Mesothelial cell of epicardium (in vitro differentiated cells): ENCODE results near the gene WNT7B. TPM values are rescaled to one million over a fixed set of nuclear protein-coding genes. Genes with fewer than 3 reads are reported as not detected.

Source experiments
- DNase-seq, 2 experiments: peaks; one replicate each; pipeline ENCODE4 v3.0.0; 2021; ENCODE audit warnings: low spot score in 2 of 2; ENCODE audit not compliant: unreplicated experiment in 2 of 2
- H3K27ac Mint-ChIP-seq: 2 replicates; pipeline ENCODE4 v1.8.0; 2021; ENCODE audit warnings: mixed read lengths
- H3K27me3 Mint-ChIP-seq: 2 replicates; pipeline ENCODE4 v1.8.0; 2021; ENCODE audit warnings: low read depth, mixed read lengths
- H3K36me3 Mint-ChIP-seq: 2 replicates; pipeline ENCODE4 v1.8.0; 2021; ENCODE audit warnings: mixed read lengths
- H3K4me1 Mint-ChIP-seq: 2 replicates; pipeline ENCODE4 v1.8.0; 2021; ENCODE audit warnings: mixed read lengths
- H3K4me3 Mint-ChIP-seq: 2 replicates; pipeline ENCODE4 v1.8.0; 2021; ENCODE audit warnings: mild to moderate bottlenecking, moderate library complexity, mixed read lengths
- H3K9me3 Mint-ChIP-seq: 2 replicates; pipeline ENCODE4 v1.8.0; 2021; ENCODE audit warnings: mixed read lengths
- CTCF ChIP-seq: fragments of 200-600 bp; sonication (generic); IDR thresholded peaks from one replicate; pipeline ENCODE4 v1.5.0; 2021; ENCODE audit warnings: antibody characterized with exemption; ENCODE audit not compliant: unreplicated experiment
- total RNA-seq: library from RNA; stranded (reverse); gene quantifications from 3 replicates; pipeline ENCODE4 v1.2.1, GENCODE V29; 2021

Gene WNT7B
- total RNA-seq, 1 donor from 2014 or later = 12.0 TPM

DNA sequence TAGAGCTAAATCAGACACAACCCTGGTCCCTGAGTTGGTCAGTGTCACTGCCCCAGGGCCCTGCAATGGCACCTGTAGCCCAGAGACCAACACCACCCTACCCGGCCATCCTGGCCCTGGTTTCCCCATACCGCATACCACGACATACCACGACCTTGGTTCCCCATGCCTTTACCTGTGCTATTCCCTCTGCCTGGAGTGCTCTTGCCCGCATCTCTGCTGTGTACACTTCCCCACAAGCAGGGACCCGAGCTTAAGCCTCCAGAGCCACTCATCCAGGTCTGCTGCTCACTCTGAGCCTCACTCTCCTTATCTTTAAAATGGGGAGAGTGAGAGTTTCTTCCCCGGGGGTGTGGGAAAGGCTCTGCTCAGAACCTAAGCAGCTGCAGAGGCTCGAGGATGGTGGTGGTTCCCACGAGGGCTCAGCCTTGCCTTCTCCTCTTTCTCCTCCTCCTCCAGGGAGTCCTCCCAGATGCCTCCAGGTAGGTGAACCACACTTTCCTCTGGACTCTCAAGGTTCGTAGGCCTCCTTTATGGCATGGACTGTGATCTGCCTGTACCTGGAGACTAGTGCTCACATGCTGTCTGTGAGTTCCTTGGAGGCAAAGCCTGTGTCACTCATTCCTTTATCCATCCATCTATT, 48.1 kb downstream of the WNT7B start:
- DNase-seq = no peak
- H3K27ac Mint-ChIP-seq = no peak overlapping the region
- H3K9me3 Mint-ChIP-seq = no peaks in the 10 kb centered on the region
- peaks cover 4% of the 10 kb centered on the region for H3K4me1 Mint-ChIP-seq
- H3K36me3 Mint-ChIP-seq = no peaks in the 10 kb centered on the region
- no peak for TF ChIP-seq CTCF
- H3K27me3 Mint-ChIP-seq = no peaks in the 10 kb centered on the region
- H3K4me3 Mint-ChIP-seq = no peak overlapping the region

- H3K9me3 Mint-ChIP-seq = no peaks in the 10 kb centered on the region
- H3K4me1 Mint-ChIP-seq = peaks cover 4% of the 10 kb centered on the region
- no peaks in the 10 kb centered on the region for H3K36me3 Mint-ChIP-seq
- H3K4me3 Mint-ChIP-seq = no peak overlapping the region
- H3K27me3 Mint-ChIP-seq = no peaks in the 10 kb centered on the region
- H3K27ac Mint-ChIP-seq = no peak overlapping the region
- TF ChIP-seq CTCF = no peak
- no peak for DNase-seq
Measured at GRCh38 chr22:45927059-45927458, 49.9 kb downstream of the WNT7B start.

DNA sequence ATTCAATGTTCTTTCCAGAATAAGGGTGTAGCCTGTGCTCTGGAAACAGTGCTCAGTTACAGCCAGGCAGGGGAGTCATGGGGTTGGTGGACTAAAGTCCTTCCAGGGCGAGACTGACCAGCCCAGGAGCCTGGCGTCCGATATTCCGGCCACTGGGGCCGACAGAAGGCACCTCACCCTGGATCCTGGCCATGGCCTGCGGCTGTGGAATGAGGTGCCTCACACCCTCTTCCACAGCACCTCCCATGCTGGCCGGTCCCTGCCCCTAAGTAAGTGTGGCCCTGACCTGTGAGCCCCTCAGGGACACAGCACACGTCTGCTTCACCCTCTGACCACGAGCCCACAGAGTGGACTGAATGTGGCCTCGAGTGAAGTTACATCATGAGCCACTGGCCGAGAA, 50.5 kb downstream of the WNT7B start:
- no peak for TF ChIP-seq CTCF
- H3K27me3 Mint-ChIP-seq = no peaks in the 10 kb centered on the region
- H3K4me3 Mint-ChIP-seq = no peak overlapping the region

DNA sequence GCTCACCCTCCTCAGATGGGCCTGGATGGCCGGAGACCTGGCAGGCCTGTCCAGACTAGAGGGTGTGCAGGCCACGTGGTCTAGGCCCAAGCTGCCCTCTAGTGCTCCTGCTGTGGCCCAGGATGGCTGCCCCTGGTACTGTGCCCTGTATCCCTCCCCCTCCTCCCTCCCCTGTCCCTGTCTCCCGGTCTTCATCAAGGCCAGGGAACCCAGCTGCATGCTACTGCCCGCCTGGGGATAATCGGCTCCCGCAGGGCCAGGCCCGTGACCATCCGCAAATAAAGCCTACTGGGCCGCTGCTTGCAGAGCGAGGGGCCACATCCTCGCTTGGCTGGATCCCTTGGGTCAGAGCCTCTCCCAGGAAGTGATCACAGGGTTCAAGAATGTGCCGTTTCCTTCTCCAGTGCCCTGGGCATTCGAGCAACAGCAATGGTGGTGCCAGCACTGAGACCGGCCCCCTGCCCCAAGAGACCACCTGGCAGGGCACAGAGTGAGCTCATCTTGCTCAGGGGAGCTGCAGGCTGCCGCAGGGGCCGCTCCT, 51.1 kb downstream of the WNT7B start:
- no peaks in the 10 kb centered on the region for H3K9me3 Mint-ChIP-seq
- no peak overlapping the region for H3K4me3 Mint-ChIP-seq
- no peaks in the 10 kb centered on the region for H3K27me3 Mint-ChIP-seq
- no peak for TF ChIP-seq CTCF
- H3K4me1 Mint-ChIP-seq = peaks cover 4% of the 10 kb centered on the region
- DNase-seq = no peak
- no peak overlapping the region for H3K27ac Mint-ChIP-seq
- H3K36me3 Mint-ChIP-seq = no peaks in the 10 kb centered on the region

More for the DNA sequence above, 50.5 kb downstream of the WNT7B start:
- no peak for DNase-seq
- Mint-ChIP-seq H3K27ac (no peak overlapping the region), H3K36me3 (no peaks in the 10 kb centered on the region), H3K9me3 (no peaks in the 10 kb centered on the region), H3K4me1 (peaks cover 4% of the 10 kb centered on the region)

DNA sequence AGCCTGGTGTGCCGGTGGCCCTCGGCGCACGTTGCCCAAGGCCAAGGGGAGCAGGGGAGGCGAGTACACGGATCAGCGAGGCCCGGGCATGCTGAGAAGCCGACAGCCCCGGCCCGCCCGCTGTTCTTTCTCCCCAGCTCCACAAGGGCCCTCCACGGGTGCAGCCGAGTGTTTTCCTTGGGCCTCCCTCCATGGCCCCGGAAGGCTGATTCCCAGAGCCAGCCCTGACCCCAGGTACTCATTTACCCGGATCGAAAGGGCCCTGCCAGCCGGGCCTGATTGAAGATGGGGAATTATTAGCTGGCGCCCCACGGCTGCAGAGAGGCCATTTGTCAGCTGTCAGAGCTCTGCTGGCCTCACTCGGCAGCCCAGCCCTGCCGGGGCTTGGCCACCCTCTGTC, 53.1 kb downstream of the WNT7B start:
- Mint-ChIP-seq H3K4me3 (no peak overlapping the region), H3K9me3 (no peaks in the 10 kb centered on the region)

More for the DNA sequence above, 53.1 kb downstream of the WNT7B start:
- no peak overlapping the region for H3K27ac Mint-ChIP-seq
- TF ChIP-seq CTCF = no peak
- no peak for DNase-seq
- H3K4me1 Mint-ChIP-seq = peaks cover 4% of the 10 kb centered on the region
- H3K27me3 Mint-ChIP-seq = no peaks in the 10 kb centered on the region
- no peaks in the 10 kb centered on the region for H3K36me3 Mint-ChIP-seq
